Common myeloid progenitor, CD34-positive (primary cell): Measurements from ENCODE around the gene ZNF695. TPM values are rescaled to one million over a fixed set of nuclear protein-coding genes. Genes with fewer than 3 reads are reported as not detected.

Experiments
- CTCF ChIA-PET: fragments of 350-600 bp; sonication (Branson Sonifier 250); formaldehyde crosslinking; loops from one replicate; lab custom pipeline; 2021; ENCODE audit warnings: antibody characterized with exemption; lab: Charles Lee
- POLR2A ChIA-PET: fragments of 350-600 bp; sonication (Branson Sonifier 250); formaldehyde crosslinking; loops from one replicate; lab custom pipeline; 2021; ENCODE audit warnings: antibody characterized with exemption; lab: Charles Lee
- DNase-seq, 3 donors: peaks; one replicate each; pipeline versions ENCODE4 v3.0.0 to v3.0.0-alpha.2; 2013
- H3K27ac ChIP-seq, 2 experiments: 1 replicate in 1 of 2; 2 replicates in 1 of 2; pipeline ENCODE4 v1.7.0; 2013; ENCODE audit warnings: inconsistent platforms in 2 of 2, low read length in 2 of 2, mild to moderate bottlenecking in 2 of 2, low read depth in 1 of 2, moderate library complexity in 1 of 2; ENCODE audit not compliant: severe bottlenecking in 2 of 2, insufficient read depth in 1 of 2, poor library complexity in 1 of 2
- H3K27me3 ChIP-seq, 5 experiments: replicated peaks in 2 of 5; 1 replicate in 3 of 5; 2 replicates in 2 of 5; pipeline versions ENCODE4 v1.6.1 to v1.7.0; 2013; ENCODE audit warnings: low read length in 4 of 5, mild to moderate bottlenecking in 2 of 5, moderate library complexity in 2 of 5, inconsistent platforms in 1 of 5; ENCODE audit not compliant: insufficient read depth in 5 of 5, control insufficient read depth in 4 of 5
- H3K36me3 ChIP-seq, 4 experiments: 1 replicate in 2 of 4; 2 replicates in 2 of 4; pipeline versions ENCODE4 v1.6.1 to v1.7.0; 2013; ENCODE audit warnings: low read length in 3 of 4, control low read depth in 1 of 4, mild to moderate bottlenecking in 1 of 4; ENCODE audit not compliant: control insufficient read depth in 4 of 4, insufficient read depth in 4 of 4
- H3K4me1 ChIP-seq, 4 experiments: 1 replicate in 3 of 4; 2 replicates in 1 of 4; pipeline versions ENCODE4 v1.6.1 to v1.7.1; 2013; ENCODE audit warnings: low read length in 3 of 4, mild to moderate bottlenecking in 3 of 4, control low read depth in 1 of 4, inconsistent platforms in 1 of 4, moderate library complexity in 1 of 4; ENCODE audit not compliant: control insufficient read depth in 4 of 4, insufficient read depth in 4 of 4; ENCODE audit errors: control extremely low read depth in 1 of 4
- H3K4me3 ChIP-seq, 7 experiments: 1 replicate in 4 of 7; 2 replicates in 3 of 7; pipeline versions ENCODE4 v1.5.1 to v1.7.0; 2013; ENCODE audit warnings: mild to moderate bottlenecking in 7 of 7, low read length in 6 of 7, moderate library complexity in 6 of 7, inconsistent platforms in 2 of 7, low read depth in 2 of 7, control low read depth in 1 of 7; ENCODE audit not compliant: insufficient read depth in 4 of 7, control insufficient read depth in 1 of 7; ENCODE audit errors: extremely low read depth in 1 of 7
- H3K9me3 ChIP-seq, 5 experiments: 1 replicate in 4 of 5; 2 replicates in 1 of 5; pipeline versions ENCODE4 v1.6.1 to v1.7.1; 2013; ENCODE audit warnings: low read length in 4 of 5, mild to moderate bottlenecking in 2 of 5, inconsistent platforms in 1 of 5, low read depth in 1 of 5, moderate library complexity in 1 of 5; ENCODE audit not compliant: control insufficient read depth in 4 of 5, insufficient read depth in 2 of 5; ENCODE audit errors: control extremely low read depth in 1 of 5
- whole genome bisulfite sequencing: methylation state at CpG from one replicate; pipeline ENCODE4 v1.1.5; 2013; ENCODE audit not compliant: insufficient coverage; 5-methylcytosine and 5-hydroxymethylcytosine counted together
- polyA plus RNA-seq: library from polyadenylated mRNA; unstranded; fragments of 120-200 nt; gene quantifications from one replicate; pipeline ENCODE4 v1.2.1, GENCODE V29; 2013

Gene ZNF695
- 2.9 TPM for polyA plus RNA-seq

GRCh38 chr1:247007511-247008405 lies at the start of gene ZNF695:
Gene ZNF695 (minus strand): TSS chr1:247008057. CDS start chr1:247007908, 149 bp downstream.
- Histone ChIP-seq H3K27me3 (peaks cover 0 to 2% (median 0%) of the 10 kb centered on the region in 5 experiments), H3K27ac (peak within 1 kb of the TSS in 1 of 2 experiments; percentile 61), H3K4me3 (peak within 1 kb of the TSS; percentile 54 to 93 (median 80)), H3K4me1 (peaks cover 0 to 12% (median 11%) of the 10 kb centered on the region in 4 experiments), H3K9me3 (peaks cover 1 to 21% (median 8%) of the 10 kb centered on the region in 5 experiments), H3K36me3 (peaks cover 0 to 3% (median 0%) of the 10 kb centered on the region in 4 experiments)
- under 1% methylated on average over 35 of the region's 58 CpGs for WGBS
- POLR2A ChIA-PET, result interaction anchor here (0.6 kb wide), 1 partner anchor 35 kb away, joined by 3 read pairs; no protein-coding TSS in a partner anchor
- peak; percentile 94 to 98 (median 98) for DNase-seq
- CTCF ChIA-PET, result interaction anchor here (0.6 to 1.4 kb wide), 3 partner anchors 48 to 441 kb away, joined by 3 read pairs; no protein-coding TSS in a partner anchor

- POLR2A ChIA-PET, result no interaction called here
- H3K4me1 ChIP-seq, result peaks cover 0 to 2% (median under 1%) of the 10 kb centered on the region in 4 experiments
These were observed 48.2 kb upstream of the ZNF695 start for GRCh38 chr1:247056071-247056470.

GRCh38 chr1:247054992-247055415 lies 47.1 kb upstream of the ZNF695 start:
- H3K4me3 ChIP-seq, result no peak overlapping the region
- CTCF ChIA-PET, result no interaction called here
- POLR2A ChIA-PET, result interaction anchor here (0.6 kb wide), 1 partner anchor 173 kb away, joined by 3 read pairs; no protein-coding TSS in a partner anchor
- no peak for DNase-seq
- 13% methylated on average over 2 of the region's 2 CpGs for WGBS
- H3K27me3 ChIP-seq, result no peaks in the 10 kb centered on the region
- H3K4me1 ChIP-seq, result peaks cover 0 to 2% (median under 1%) of the 10 kb centered on the region in 4 experiments
- peaks cover 0 to 17% (median 3%) of the 10 kb centered on the region in 4 experiments for H3K36me3 ChIP-seq
- H3K27ac ChIP-seq, result no peak overlapping the region
- H3K9me3 ChIP-seq, result peaks cover 18 to 83% (median 39%) of the 10 kb centered on the region in 5 experiments

More at GRCh38 chr1:247056071-247056470, 48.2 kb upstream of the ZNF695 start:
- CTCF ChIA-PET, result no interaction called here
- H3K27ac ChIP-seq, result no peak overlapping the region
- H3K36me3 ChIP-seq, result peaks cover 0 to 17% (median 4%) of the 10 kb centered on the region in 4 experiments
- DNase-seq, result no peak
- no peak overlapping the region for H3K4me3 ChIP-seq
- H3K27me3 ChIP-seq, result no peaks in the 10 kb centered on the region
- WGBS, result no CpG with 5 or more reads among the region's 2 CpGs
- H3K9me3 ChIP-seq, result peaks cover 21 to 79% (median 43%) of the 10 kb centered on the region in 5 experiments

GRCh38 chr1:247047702-247048101 lies 39.8 kb upstream of the ZNF695 start:
- H3K27ac ChIP-seq, result no peak overlapping the region
- H3K4me1 ChIP-seq, result no peaks in the 10 kb centered on the region
- no peaks in the 10 kb centered on the region for H3K27me3 ChIP-seq
- ChIA-PET CTCF (no interaction called here), POLR2A (no interaction called here)
- no peak for DNase-seq
- 100% methylated on average over 2 of the region's 2 CpGs for WGBS
- peaks cover 6 to 88% (median 49%) of the 10 kb centered on the region in 5 experiments for H3K9me3 ChIP-seq
- H3K4me3 ChIP-seq, result no peak overlapping the region
- peaks cover 0 to 29% (median 5%) of the 10 kb centered on the region in 4 experiments for H3K36me3 ChIP-seq

- H3K9me3 ChIP-seq, result peaks cover 5 to 88% (median 49%) of the 10 kb centered on the region in 5 experiments
- H3K27me3 ChIP-seq, result no peaks in the 10 kb centered on the region
- H3K4me3 ChIP-seq, result no peak overlapping the region
- 100% methylated on average over 1 of the region's 2 CpGs for WGBS
- H3K36me3 ChIP-seq, result peaks cover 0 to 24% (median 6%) of the 10 kb centered on the region in 4 experiments
- no peak for DNase-seq
- ChIA-PET CTCF (no interaction called here), POLR2A (no interaction called here)
- no peak overlapping the region for H3K27ac ChIP-seq
- no peaks in the 10 kb centered on the region for H3K4me1 ChIP-seq
These were observed 39.4 kb upstream of the ZNF695 start for GRCh38 chr1:247047260-247047659.

GRCh38 chr1:247043406-247043805 lies 35.5 kb upstream of the ZNF695 start:
- WGBS, result 100% methylated on average over 5 of the region's 5 CpGs
- Histone ChIP-seq H3K4me3 (no peak overlapping the region), H3K9me3 (peaks cover 8 to 90% (median 49%) of the 10 kb centered on the region in 5 experiments), H3K36me3 (peaks cover 3 to 41% (median 13%) of the 10 kb centered on the region in 4 experiments), H3K4me1 (no peaks in the 10 kb centered on the region), H3K27me3 (no peaks in the 10 kb centered on the region), H3K27ac (no peak overlapping the region)
- DNase-seq, result no peak
- ChIA-PET CTCF (no interaction called here), POLR2A (no interaction called here)
